H1 (cell line): ENCODE results near the gene GPC3. TPM values are rescaled to one million over a fixed set of nuclear protein-coding genes. Genes with fewer than 3 reads are reported as not detected.

Experiments
- CTCF ChIA-PET: fragments of 300-600 bp; sonication (Branson Sonifier 250); formaldehyde crosslinking; loops from one replicate; lab custom pipeline; 2021; ENCODE audit not compliant: partially characterized antibody; lab: Charles Lee
- POLR2A ChIA-PET: fragments of 300-600 bp; sonication (Branson Sonifier 250); formaldehyde crosslinking; loops from one replicate; lab custom pipeline; 2021; ENCODE audit warnings: inconsistent platforms; ENCODE audit not compliant: partially characterized antibody; lab: Charles Lee
- DNase-seq, 2 experiments: peaks; one replicate each; pipeline versions ENCODE4 v3.0.0 to v3.0.0-alpha.2; 2010 to 2022; ENCODE audit warnings: low spot score in 2 of 2, low read depth in 1 of 2, mixed read lengths in 1 of 2
- FAIRE-seq: peaks from 2 replicates; lab custom pipeline; 2011; peaks lifted over from hg19 to GRCh38; lab: Jason Lieb, UNC
- H2AFZ ChIP-seq: 2 replicates; pipeline ENCODE4 v1.8.1; 2012; ENCODE audit warnings: low read length, inconsistent platforms
- H2AK5ac ChIP-seq: 2 replicates; pipeline ENCODE4 v1.6.1; 2013; ENCODE audit warnings: low read depth, low read length
- H2BK120ac ChIP-seq: replicated peaks from 2 replicates; pipeline ENCODE3; 2013; ENCODE audit warnings: low read depth, low read length, inconsistent platforms
- H2BK12ac ChIP-seq: 2 replicates; pipeline ENCODE4 v1.6.1; 2013; ENCODE audit warnings: low read depth, low read length
- H2BK15ac ChIP-seq: 2 replicates; pipeline ENCODE4 v1.6.1; 2013; ENCODE audit warnings: low read length
- H2BK20ac ChIP-seq: 2 replicates; pipeline ENCODE4 v1.6.1; 2013; ENCODE audit warnings: low read length
- H2BK5ac ChIP-seq: 2 replicates; pipeline ENCODE4 v1.6.1; 2013; ENCODE audit warnings: low read depth, low read length
- H3K14ac ChIP-seq: 2 replicates; pipeline ENCODE4 v1.6.1; 2013; ENCODE audit warnings: inconsistent platforms; ENCODE audit not compliant: insufficient read length
- H3K18ac ChIP-seq: 2 replicates; pipeline ENCODE4 v1.6.1; 2013; ENCODE audit warnings: low read length; ENCODE audit errors: extremely low read depth
- H3K23ac ChIP-seq: 2 replicates; pipeline ENCODE4 v1.6.1; 2013; ENCODE audit warnings: inconsistent platforms; ENCODE audit not compliant: insufficient read length
- H3K23me2 ChIP-seq: 2 replicates; pipeline ENCODE4 v1.6.1; 2013; ENCODE audit warnings: low read depth, low read length
- H3K27ac ChIP-seq: 2 replicates; pipeline ENCODE4 v1.6.1; 2011; ENCODE audit warnings: low read depth, low read length, inconsistent platforms
- H3K27me3 ChIP-seq, 4 experiments: replicated peaks in 1 of 4; 1 replicate in 1 of 4; 2 replicates in 3 of 4; pipeline versions ENCODE4 v1.6.1 to v1.8.1; 2011 to 2013; ENCODE audit warnings: low read length in 3 of 4, mild to moderate bottlenecking in 3 of 4, inconsistent platforms in 2 of 4, mixed read lengths in 2 of 4, moderate library complexity in 1 of 4; ENCODE audit not compliant: control insufficient read depth in 3 of 4, insufficient read depth in 3 of 4; ENCODE audit errors: extremely low read depth in 1 of 4
- H3K36me3 ChIP-seq, 4 experiments: 2 replicates each; pipeline versions ENCODE4 v1.6.1 to v1.8.1; 2011 to 2013; ENCODE audit warnings: mild to moderate bottlenecking in 4 of 4, low read length in 3 of 4, moderate library complexity in 2 of 4, control low read depth in 1 of 4, inconsistent platforms in 1 of 4; ENCODE audit not compliant: insufficient read depth in 4 of 4, control insufficient read depth in 2 of 4
- H3K4ac ChIP-seq: replicated peaks from 2 replicates; pipeline ENCODE3; 2013; ENCODE audit warnings: low read length, low read depth, mixed read lengths, inconsistent platforms; ENCODE audit not compliant: insufficient read length
- H3K4me1 ChIP-seq, 4 experiments: replicated peaks in 1 of 4; 1 replicate in 1 of 4; 2 replicates in 3 of 4; pipeline versions ENCODE4 v1.6.1 to v1.8.1; 2011 to 2013; ENCODE audit warnings: low read length in 3 of 4, inconsistent platforms in 2 of 4, mixed read lengths in 1 of 4; ENCODE audit not compliant: insufficient read depth in 4 of 4, control insufficient read depth in 3 of 4
- H3K4me2 ChIP-seq, 2 experiments: 2 replicates each; pipeline versions ENCODE4 v1.6.1 to v1.8.1; 2011 to 2013; ENCODE audit warnings: low read depth in 2 of 2, low read length in 2 of 2, control low read depth in 1 of 2, inconsistent platforms in 1 of 2, mild to moderate bottlenecking in 1 of 2; ENCODE audit not compliant: insufficient read depth in 1 of 2
- H3K4me3 ChIP-seq, 4 experiments: fragments of 200-600, 300-600 bp in 1 of 4; sonication (generic), shearing (Covaris generic), sonication (Bioruptor Twin) in 1 of 4; 2 replicates each; pipeline versions ENCODE4 v1.5.1 to v1.8.1; 2011 to 2016; ENCODE audit warnings: low read length in 4 of 4, low read depth in 3 of 4, control low read depth in 2 of 4, inconsistent platforms in 2 of 4, mild to moderate bottlenecking in 2 of 4, mixed read lengths in 1 of 4, moderate library complexity in 1 of 4; ENCODE audit not compliant: insufficient read depth in 2 of 4; ENCODE audit errors: extremely low read depth in 1 of 4
- H3K56ac ChIP-seq: replicated peaks from 2 replicates; pipeline ENCODE3; 2013; ENCODE audit warnings: low read depth, mild to moderate bottlenecking, mixed read lengths, low read length, inconsistent platforms; ENCODE audit not compliant: insufficient read length
- H3K79me1 ChIP-seq: 2 replicates; pipeline ENCODE4 v1.6.1; 2013; ENCODE audit warnings: low read depth, low read length, control low read depth
- H3K79me2 ChIP-seq, 2 experiments: 2 replicates each; pipeline versions ENCODE4 v1.6.1 to v1.8.1; 2012 to 2013; ENCODE audit warnings: low read length in 2 of 2, mild to moderate bottlenecking in 2 of 2, inconsistent platforms in 1 of 2; ENCODE audit not compliant: insufficient read depth in 2 of 2, control insufficient read depth in 1 of 2
- H3K9ac ChIP-seq, 4 experiments: replicated peaks in 1 of 4; 1 replicate in 1 of 4; 2 replicates in 3 of 4; pipeline versions ENCODE4 v1.6.1 to v1.8.1; 2011 to 2013; ENCODE audit warnings: low read depth in 3 of 4, low read length in 3 of 4, control low read depth in 2 of 4, mild to moderate bottlenecking in 2 of 4, moderate library complexity in 2 of 4, inconsistent platforms in 1 of 4; ENCODE audit errors: extremely low read depth in 1 of 4
- H3K9me3 ChIP-seq, 2 experiments: 2 replicates each; pipeline versions ENCODE4 v1.6.1 to v1.8.1; 2012 to 2013; ENCODE audit warnings: mild to moderate bottlenecking in 2 of 2, moderate library complexity in 2 of 2, control low read depth in 1 of 2, inconsistent platforms in 1 of 2, low read depth in 1 of 2, low read length in 1 of 2, mixed read lengths in 1 of 2; ENCODE audit not compliant: insufficient read depth in 2 of 2
- H4K20me1 ChIP-seq, 2 experiments: replicated peaks in 1 of 2; 2 replicates each; pipeline versions ENCODE3 to v1.8.1; 2011 to 2013; ENCODE audit warnings: inconsistent platforms in 2 of 2, low read length in 2 of 2, mild to moderate bottlenecking in 1 of 2; ENCODE audit not compliant: insufficient read depth in 2 of 2, control insufficient read depth in 1 of 2
- H4K5ac ChIP-seq: 2 replicates; pipeline ENCODE4 v1.6.1; 2013; ENCODE audit warnings: low read length, low read depth, mixed read lengths, inconsistent platforms; ENCODE audit not compliant: insufficient read length
- H4K8ac ChIP-seq: 2 replicates; pipeline ENCODE4 v1.8.0; 2013; ENCODE audit warnings: mild to moderate bottlenecking, moderate library complexity, low read length, inconsistent platforms; ENCODE audit not compliant: insufficient read depth; ENCODE audit errors: extremely low read depth
- H4K91ac ChIP-seq: replicated peaks from 2 replicates; pipeline ENCODE3; 2013; ENCODE audit warnings: low read length, mixed read lengths, inconsistent platforms; ENCODE audit not compliant: insufficient read length
- CHD2 ChIP-seq: IDR thresholded peaks from 2 replicates; pipeline ENCODE4 v1.6.1; 2012; ENCODE audit warnings: low read length, improper control_type of control experiment
- WGBS, 2 experiments: shearing (Covaris generic) in 1 of 2; methylation state at CpG; one replicate each; pipeline versions ENCODE4 v1.1.6 to v1.1.7; 2013 to 2015; ENCODE audit warnings: low lambda C conversion rate in 2 of 2, mixed read lengths in 2 of 2, inconsistent platforms in 1 of 2, low coverage in 1 of 2, missing lambda C conversion rate in 1 of 2; ENCODE audit not compliant: insufficient replicate concordance in 2 of 2, insufficient coverage in 1 of 2, insufficient read length in 1 of 2; ENCODE audit errors: extremely low coverage in 1 of 2, missing lambda C conversion rate in 1 of 2; 5-methylcytosine and 5-hydroxymethylcytosine counted together
- polyA plus RNA-seq, 7 experiments: library from polyadenylated mRNA; depleted of rRNA in 3 of 7; stranded (reverse) in 5 of 7; unstranded in 2 of 7; fragments of >200 nt in 5 of 7; fragments of 200-250 nt in 2 of 7; gene quantifications; 1 replicate in 5 of 7; 2 replicates in 1 of 7; 4 replicates in 1 of 7; pipeline versions ENCODE4 v1.2.1 to v1.2.3, GENCODE V29; 2011 to 2013; ENCODE audit warnings: missing spikeins in 2 of 7, mixed read lengths in 2 of 7
- total RNA-seq: library from RNA; stranded (reverse); fragmentation: NEBNext Ultra II Directional; extraction: Animal tissue kit (Norgen Biotek cat#: 25700); gene quantifications from 2 replicates; pipeline ENCODE4 v1.2.1, GENCODE V29; 2021

Gene GPC3
- total and polyA plus RNA-seq, 2 of the 8 experiments (the other 6 are each of a cell fraction or from before 2014, with no cell fraction given), result 64.8 to 71.9 TPM

- CTCF ChIA-PET, result no interaction called here
- no peaks in the 10 kb centered on the region for H3K4me1 ChIP-seq
- H3K9ac ChIP-seq, result no peak overlapping the region
- H3K4me3 ChIP-seq, result no peak overlapping the region
- POLR2A ChIA-PET, result no interaction called here
- no peak overlapping the region for H3K23ac ChIP-seq
- no peak overlapping the region for H2BK15ac ChIP-seq
- H3K27ac ChIP-seq, result no peak overlapping the region
- no peak overlapping the region for H3K18ac ChIP-seq
- H3K36me3 ChIP-seq, result no peaks in the 10 kb centered on the region
- H2BK120ac ChIP-seq, result no peak overlapping the region
- H4K91ac ChIP-seq, result no peak overlapping the region
- H2AFZ ChIP-seq, result no peak overlapping the region
- no peak for FAIRE-seq
- no peak overlapping the region for H2BK5ac ChIP-seq
- H2AK5ac ChIP-seq, result no peak overlapping the region
- H2BK20ac ChIP-seq, result no peak overlapping the region
- no peak overlapping the region for H3K4me2 ChIP-seq
- no peak overlapping the region for H3K14ac ChIP-seq
- no peak overlapping the region for H4K5ac ChIP-seq
- no peaks in the 10 kb centered on the region for H3K23me2 ChIP-seq
- H4K20me1 ChIP-seq, result no peaks in the 10 kb centered on the region
- H3K79me1 ChIP-seq, result no peaks in the 10 kb centered on the region
- 95% methylated on average over 2 of the region's 2 CpGs; no CpG with 5 or more reads in 1 of the 2 experiments for WGBS, 2 experiments
- TF ChIP-seq CHD2, result no peak
- H2BK12ac ChIP-seq, result no peak overlapping the region
- no peak overlapping the region for H4K8ac ChIP-seq
- no peak overlapping the region for H3K4ac ChIP-seq
- DNase-seq, result no peak
- H3K79me2 ChIP-seq, result no peaks in the 10 kb centered on the region
- H3K27me3 ChIP-seq, result no peaks in the 10 kb centered on the region
- H3K9me3 ChIP-seq, result no peaks in the 10 kb centered on the region
- no peak overlapping the region for H3K56ac ChIP-seq
Observed at GRCh38 chrX:133741303-133741702, 244.1 kb downstream of the GPC3 start.
